GM19397 (cell line): ENCODE data around the gene JMY.

ENCODE experiments used
- ATAC-seq: cut with Tn5 transposase; IDR thresholded peaks from one replicate; pipeline ENCODE4 v1.9.1; 2021; ENCODE audit warnings: mild to moderate bottlenecking, moderate library complexity; ENCODE audit not compliant: unreplicated experiment

Gene JMY

DNA sequence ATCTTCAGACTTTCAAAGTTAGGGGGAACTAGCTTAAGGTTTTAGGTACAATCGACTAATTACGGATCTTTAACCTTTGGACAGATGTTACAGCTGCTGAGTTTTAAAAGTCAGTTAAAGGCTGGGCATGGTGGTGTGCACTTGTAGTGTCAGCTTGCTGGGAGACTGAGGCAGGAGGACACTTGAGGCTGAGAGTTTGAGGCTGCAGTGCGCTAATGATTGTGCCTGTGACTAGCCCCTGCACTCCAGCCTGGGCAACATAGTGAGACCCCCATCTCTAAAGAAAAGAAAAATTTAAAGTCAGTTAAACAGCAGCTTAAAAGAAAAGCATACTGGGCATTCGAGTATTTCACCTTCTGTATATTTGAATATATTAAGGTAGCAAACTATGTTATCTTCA lies 51.4 kb downstream of the JMY start:
- no peak for ATAC-seq

DNA sequence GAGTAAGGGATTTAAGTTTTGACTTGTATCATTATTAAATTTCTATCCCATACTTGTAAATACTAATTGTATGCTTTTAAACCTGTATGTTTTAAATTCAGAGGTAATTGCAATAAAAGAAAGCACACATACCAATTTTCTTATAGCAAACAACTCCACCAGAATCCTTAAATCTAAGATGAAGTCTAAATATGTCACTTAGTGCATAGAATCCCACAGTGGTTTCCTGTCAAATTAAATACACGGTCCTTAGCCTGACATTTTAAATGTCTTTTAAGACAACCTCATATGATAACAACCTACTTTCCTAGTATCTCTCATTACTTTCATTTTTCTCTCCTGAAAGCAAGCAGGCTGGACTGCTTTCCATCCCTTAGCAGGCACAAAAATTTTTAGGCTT lies 52.0 kb downstream of the JMY start:
- ATAC-seq: no peak

DNA sequence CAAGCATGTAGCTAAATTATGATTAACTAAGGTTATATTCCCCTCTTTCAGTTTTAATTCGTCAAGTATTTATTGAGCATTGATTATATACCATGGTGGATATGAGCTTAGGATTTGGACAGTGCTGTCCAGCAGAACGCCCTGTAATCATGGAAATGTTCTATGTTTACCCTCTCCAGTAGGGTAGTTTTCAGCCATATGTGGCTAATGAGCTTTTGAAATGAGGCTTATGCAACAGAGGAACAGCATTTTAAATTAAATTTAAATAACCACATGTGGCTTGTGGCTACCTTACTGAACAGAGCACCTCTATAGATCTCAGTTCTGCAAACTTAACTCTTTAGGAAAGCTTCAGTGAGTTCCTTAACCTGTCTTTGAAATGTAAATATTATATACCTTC lies 59.1 kb downstream of the JMY start:
- ATAC-seq: no peak

DNA sequence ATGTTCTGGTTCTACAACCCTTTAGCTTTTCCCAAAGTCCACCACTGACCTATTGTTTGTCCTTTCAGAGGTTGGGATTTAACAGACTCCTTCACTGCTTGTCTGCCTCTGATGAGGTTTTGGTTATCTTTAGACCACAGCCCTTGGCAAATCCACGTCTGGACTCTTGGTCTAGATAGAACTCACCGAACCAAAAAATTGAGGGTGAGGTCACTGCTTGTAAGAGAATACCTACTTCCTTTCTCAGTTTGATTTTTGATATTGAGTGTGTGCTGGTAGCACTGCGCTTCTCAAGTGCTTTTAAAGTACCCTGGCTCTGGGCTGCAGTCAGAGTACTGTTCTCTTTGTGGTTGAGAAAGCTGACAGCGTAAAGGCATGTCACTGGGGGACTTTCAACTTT lies 61.7 kb downstream of the JMY start:
- ATAC-seq: no peak

DNA sequence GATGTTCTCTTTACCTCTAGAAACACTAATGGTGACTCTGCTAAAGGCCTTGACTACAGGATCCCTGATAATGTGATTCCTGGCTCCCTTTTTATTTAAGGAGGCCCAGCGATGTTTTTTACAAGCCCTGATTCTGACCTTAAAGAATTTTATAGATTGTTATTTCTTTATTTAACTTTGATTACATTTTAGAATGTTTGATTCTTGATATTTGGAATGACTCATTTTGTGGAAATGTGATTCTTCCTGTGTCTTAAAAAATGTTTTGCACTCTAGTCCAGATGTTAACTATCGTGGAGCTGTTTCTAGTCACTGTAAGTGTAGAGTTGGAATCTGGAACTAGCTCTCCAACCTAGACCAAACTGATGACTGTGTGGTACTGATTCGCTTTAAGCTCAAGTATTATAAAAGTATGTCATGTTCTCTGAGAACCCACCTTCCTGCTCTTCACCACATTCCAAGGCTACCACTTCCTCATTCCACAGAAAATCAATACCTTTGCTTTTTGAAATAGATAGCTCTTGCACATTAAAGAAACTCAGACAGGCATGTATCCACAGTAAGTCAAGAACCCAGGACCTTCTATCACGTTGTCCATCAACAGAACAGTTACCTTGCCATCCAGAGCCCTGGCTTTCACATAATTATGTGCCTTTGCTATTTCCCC lies 65.2 kb downstream of the JMY start:
- ATAC-seq: no peak

DNA sequence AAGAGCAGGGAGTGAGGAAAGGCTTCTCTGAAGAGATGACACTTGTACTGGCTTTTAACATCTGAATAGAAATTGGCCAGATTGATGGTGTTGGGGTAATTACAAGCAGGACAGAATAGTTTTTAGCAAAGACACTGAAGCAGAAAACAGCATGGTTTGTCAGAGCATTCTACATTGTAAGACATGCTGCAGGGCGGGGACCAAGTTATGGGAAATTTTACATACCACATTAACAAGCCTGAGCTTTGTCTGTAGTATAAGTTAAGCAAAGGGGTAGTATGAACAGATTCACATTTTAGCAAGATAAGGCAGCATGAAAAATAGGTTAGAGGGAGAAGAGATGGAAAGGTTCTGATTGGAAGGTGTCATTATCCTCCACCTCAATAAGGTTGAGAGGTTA lies 66.5 kb downstream of the JMY start:
- ATAC-seq: no peak

DNA sequence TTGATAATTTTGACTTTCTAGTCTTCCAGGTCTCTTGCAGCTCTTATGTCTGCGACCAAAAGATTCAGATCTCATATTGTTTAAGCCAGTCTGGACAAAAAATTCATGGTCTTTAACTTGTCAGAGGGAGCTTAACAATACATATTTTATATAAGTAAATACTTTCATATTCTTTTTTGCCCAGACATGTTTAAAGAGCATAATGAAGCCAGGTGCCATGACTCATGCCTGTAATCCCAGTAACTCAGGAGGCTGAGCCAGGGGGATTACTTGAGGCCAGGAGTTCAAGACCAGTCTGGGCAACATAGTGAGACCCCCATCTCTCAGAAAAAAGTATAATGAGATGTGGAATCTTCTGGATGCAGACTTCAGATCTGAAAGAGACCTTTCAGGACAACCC lies 69.8 kb downstream of the JMY start:
- no peak for ATAC-seq

DNA sequence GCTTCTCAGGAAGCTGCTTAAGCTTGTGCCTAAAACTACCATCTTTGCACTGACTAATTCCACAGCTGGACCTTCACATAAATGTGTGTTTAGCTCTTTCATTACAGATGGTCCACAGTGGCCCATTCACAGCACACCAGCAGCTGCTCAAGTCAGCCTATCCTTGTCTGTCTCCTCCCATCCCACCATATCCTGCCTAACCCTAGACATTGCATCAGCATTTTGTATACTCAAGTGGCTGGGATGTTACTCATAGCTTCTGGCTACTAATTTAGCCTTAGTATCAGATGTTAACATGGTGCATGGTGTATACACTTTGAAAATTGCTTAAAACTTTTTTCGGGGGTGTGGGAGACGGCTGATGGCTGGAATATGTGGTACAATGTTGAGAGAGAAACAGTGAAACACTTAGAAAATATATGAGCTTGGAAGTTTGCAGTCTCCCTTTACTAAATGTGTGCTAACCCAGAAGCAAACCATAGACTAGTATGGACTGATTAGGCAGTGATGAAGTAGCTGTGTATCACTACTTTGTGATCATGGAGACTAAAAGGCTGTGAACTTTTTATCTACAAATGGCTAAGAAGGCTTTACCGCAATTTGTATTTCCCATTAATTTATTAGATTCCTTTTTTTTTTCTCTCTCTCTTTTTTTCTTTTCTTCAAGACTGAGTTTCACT lies 83.1 kb downstream of the JMY start:
- no peak for ATAC-seq

DNA sequence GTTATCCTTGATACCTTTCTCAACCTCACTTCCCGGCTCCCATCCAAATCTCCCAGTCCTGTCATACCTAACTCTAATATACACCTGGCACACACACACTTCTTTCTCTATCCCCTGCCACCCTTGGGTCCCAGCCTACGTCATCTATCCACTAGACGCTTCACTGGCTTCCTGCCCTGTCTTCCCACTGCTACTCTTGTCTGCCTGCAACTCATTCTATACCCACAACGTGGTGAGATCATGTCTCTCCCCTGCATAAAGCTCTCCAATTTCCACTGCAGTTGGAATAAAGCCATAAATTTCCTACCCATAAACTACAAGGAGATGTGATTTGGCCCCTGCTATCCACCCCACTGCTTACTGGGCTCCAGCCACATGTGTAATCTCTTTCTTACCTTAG lies 93.5 kb downstream of the JMY start:
- no peak for ATAC-seq

DNA sequence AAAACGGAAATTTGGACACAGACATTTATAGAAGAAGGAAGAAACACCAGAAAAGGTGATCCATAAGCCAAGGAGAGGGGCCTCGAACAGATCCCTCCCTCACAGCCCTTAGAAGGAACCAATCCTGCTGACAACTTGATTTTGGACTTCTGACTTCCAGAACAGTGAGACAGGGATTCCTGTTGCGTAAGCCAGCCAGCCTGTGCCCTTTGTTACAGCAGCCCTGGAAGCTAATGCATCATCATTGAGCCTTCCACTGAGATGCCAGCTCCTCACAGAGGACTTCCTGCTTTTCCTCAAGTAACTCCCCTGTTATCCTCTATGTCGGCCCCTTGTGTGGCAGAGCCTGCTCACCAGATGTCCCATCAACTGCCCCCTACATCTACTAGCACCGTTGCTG lies 94.1 kb downstream of the JMY start:
- no peak for ATAC-seq

DNA sequence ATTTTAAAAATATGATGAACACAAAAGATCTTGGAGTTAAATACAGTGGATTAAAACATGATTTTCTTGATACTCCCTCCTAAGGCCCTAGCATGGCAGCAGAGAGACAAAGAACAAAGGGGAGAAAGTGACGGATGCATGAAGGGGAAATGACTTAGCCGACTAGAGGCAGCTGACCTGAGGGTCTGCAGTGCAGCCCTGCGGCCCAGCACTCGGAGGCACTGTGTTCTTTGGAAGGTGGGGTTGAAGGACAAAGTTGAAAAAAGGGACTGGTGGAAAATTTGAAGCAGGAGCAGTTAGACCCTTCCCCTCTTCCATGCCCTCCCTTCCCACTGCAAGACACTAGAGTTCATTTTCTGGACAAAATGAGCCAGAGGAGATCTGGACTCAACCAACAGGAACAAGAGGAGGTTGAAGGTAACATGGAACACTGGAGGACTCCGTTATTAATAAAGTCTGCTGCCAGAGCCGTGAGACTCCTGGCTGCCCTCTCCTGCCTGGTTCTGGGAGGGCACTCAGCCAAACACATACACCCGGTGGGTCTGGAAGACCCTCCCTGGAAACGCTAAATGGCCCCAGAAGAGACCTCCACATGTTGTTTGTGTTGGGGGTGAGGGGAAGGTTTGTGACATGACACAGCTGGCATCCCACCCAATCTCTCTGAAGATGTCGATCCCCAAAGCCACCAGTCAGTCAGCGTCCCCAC lies 98.1 kb downstream of the JMY start:
- no peak for ATAC-seq

DNA sequence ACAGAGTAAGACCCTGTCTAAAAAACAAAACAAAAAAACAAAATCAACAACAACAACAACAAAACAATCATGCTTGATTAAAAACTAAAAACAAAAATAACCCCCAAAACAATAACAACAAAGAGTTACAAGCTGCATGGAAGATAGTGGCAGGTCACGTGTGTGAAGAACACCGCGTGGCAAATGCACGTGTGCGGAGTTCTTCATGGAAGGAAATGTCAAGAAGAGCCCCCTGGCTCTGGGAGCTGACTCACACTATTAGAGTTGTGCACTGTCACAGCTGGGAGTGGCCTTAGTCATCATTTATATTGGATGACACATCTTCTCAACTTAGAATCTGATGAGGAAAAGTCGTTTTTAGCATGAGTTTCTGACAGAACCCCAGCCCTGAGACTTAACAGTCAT lies 110.5 kb downstream of the JMY start:
- no peak for ATAC-seq

DNA sequence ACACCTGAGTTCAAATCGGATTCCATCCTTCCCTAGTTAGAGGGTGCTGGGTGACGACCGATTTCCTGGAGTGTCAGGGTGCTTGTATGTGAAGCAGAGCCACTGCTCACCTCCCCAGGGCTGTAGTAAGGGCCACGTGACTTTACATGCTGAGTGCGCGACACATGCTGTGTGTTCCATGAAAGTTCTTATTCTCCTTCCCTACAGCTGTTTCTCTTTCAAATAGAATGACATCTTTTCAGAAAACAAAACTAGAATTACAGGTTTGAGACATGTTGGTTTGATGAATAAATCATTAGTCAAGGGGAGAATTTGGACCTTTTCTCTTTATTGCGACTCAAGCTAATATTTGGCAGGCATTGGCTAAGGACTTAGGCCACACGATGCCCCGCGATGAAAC lies 113.1 kb downstream of the JMY start:
- ATAC-seq: no peak

DNA sequence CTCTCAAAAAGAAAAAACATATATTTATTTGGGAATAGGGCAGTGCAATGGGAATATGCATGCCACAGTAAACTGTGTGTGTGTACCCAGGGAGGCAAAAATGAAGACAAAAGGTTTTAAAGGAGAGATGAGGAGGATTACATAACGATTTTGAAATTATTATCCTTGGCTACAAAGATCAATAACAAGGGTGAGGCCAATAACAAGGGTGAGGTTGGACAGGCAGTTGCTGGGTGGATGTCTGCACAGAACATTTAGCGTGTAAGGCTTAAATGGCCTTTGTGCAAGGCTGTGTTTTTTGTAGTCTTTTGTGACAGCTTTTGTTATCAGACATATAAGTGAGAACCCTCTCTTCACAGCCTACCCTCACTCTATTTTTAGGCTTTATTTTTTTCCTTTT lies 114.0 kb downstream of the JMY start:
- ATAC-seq: no peak

DNA sequence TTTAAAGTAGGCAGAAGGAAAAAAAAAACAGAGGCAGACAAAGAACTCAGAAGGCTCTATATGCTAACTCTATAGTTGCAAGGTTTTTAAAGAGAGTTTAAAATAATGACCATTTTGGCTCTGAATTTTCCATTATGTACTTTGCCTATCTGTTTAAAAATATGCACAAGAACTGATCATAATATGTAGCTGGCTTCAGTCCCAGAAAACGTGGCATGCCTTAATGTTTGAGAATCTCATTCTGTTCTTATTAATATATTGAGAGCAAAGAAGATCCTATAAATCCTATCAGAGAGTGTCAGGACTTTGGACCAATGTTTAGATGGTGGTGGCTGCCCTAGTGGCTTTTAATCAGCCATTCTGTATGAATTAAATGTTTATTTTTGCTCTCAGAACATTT lies 121.5 kb downstream of the JMY start:
- ATAC-seq: no peak
